SKM-1 treated with dmso at 0.1 percent for 144 hours (cell line): Measurements from ENCODE around the gene CNPY1.
"Not testable (repeated sequence)": the region's sequence is repeated elsewhere in the genome, so short reads cannot be mapped to it uniquely, and the experiment has no call there.

Experiments used
- DNase-seq: peaks from one replicate; lab custom pipeline; 2025; ENCODE audit not compliant: unreplicated experiment; lab: John Stamatoyannopoulos, UW

Gene CNPY1

DNA sequence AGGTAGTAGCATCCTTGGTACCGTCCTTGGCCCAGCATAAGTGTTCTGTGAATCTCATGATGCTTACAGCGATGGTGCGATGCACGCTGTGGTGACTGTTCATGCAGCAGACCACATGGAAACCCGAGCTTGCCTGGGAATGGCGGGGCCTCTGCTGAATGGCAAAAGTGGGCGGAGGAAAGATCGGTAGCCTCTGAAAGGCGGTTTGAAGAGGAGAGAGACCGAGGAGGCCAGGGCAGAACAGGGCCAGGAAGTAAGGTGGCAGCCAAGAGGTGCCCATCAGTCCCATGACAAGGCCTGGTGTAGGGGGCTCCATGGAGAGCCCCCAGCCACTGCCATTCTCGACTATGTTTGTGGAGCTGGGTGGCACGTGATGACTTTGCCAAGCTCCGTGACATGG lies 33.2 kb upstream of the CNPY1 start:
- DNase-seq, result no peak

DNA sequence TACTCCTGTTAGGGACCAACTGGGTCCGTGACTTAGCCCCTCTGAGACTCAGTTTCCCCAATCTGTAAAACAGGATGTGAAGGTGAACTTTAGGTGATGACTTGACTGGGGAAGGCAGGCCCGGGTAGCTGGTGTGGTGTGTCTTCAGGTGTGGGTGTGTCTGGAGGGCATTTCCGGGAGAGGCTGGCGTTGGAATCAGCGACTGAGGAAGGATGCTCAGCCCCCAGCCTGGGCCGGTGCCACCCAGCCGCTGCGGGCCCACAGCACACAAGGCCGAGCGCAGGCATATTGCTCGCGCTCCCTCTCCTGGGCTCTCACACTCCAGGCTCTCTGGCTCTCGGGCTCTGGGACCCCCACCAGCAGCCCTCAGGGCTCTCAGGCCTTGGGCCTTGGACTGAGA lies 31.7 kb upstream of the CNPY1 start:
- no peak for DNase-seq

DNA sequence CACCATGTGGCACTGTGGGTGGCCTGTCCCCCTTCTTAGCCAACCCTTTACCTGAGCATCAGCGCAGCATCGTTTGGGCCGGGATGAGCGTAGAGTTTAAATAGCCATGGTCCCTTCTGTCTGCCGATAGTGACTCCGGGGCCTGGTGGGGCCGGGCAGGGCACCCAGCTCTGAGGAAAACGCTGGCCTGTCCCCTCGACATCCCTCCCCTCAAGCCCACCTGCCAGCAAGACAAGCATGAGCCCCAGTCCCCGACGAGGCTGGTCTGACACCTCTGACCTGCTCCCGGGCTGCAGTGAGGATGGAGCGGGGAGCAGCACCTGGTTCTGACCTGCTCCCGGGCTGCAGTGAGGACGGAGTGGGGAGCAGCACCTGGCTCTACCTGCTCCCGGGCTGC lies 31.1 kb upstream of the CNPY1 start:
- DNase-seq, result no peak

DNA sequence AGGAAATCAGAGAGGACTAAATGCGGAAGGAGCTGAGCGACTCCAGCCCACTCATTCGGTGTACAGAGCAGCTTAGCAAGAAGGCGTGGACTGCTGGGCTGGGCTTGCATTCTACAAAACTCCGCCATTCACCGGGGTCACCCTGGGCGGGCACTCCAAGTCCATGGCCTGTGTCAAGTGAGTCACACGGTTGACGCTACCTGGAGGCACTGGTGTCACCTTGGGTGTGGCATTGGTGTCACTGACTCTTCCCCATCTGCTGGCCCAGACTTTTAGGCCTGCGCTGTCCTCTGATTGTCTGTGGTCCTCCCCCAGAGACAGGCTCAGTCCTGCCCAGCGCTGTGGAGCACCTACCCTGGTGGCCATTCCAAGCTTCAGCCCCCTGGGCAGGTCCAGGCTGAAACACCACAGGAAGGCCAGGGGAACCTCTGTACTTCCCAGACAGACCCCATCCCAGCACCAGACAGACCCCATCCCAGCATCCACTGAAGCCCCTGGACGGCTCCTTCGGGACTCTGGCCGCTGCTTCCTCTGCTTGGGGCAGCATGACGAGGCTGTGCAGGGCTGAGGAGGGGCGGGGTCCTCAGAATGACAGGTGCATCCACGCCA lies 30.6 kb upstream of the CNPY1 start:
- no peak for DNase-seq

DNA sequence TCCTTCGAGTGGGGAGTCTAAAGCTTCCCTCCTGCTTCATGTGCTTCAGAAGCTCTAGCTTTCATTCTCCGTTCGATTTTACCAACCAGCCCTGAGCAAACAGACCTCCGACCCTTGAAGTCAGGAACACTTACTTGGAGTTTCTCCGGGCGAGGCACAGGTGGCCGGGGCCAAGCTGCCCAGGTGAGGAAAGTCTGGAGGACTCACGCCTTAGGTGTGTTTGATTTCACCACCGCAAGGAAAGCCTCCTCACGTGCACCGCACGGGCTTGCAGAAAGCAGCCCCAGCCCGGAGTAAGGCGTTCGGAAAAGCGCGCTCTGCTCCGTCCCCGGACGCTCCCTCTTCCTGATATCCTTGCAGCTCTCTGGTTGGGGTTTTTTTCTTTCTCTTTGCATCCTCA lies 30.1 kb upstream of the CNPY1 start:
- DNase-seq, result no peak

DNA sequence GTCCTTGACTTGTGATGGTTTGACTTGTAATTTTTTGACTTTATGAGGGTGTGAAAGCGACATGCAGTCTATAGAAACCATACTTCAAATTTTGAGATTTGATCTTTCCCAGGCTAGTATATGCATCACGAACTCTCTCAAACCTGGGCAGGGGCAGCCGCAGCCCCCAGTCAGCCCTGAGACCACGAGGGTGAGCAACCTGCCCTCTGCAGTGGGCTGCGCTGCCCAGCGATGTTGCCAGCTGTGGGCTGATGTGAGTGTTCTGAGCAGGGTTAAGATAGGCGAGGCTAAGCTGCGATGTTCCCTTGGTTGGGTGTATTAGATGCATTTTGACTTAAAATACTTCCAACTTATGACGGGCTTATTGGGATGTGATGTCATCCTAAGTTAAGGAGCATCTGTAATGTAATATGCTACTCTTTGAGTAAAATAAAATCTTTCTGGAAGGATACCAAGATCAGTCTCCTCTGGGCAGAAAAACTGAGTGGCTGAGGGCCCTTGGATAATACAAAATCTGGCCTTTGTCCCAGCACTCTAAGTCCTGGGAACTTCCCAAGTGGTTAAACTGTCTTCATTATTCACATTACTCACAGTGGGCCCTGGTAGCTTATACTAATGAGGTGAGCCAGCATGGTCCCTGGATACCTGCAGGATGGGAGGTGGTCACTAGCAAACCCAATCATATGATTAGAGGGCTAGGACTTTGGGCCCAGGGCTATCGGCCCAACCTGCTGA lies 28.4 kb upstream of the CNPY1 start:
- DNase-seq, result no peak

DNA sequence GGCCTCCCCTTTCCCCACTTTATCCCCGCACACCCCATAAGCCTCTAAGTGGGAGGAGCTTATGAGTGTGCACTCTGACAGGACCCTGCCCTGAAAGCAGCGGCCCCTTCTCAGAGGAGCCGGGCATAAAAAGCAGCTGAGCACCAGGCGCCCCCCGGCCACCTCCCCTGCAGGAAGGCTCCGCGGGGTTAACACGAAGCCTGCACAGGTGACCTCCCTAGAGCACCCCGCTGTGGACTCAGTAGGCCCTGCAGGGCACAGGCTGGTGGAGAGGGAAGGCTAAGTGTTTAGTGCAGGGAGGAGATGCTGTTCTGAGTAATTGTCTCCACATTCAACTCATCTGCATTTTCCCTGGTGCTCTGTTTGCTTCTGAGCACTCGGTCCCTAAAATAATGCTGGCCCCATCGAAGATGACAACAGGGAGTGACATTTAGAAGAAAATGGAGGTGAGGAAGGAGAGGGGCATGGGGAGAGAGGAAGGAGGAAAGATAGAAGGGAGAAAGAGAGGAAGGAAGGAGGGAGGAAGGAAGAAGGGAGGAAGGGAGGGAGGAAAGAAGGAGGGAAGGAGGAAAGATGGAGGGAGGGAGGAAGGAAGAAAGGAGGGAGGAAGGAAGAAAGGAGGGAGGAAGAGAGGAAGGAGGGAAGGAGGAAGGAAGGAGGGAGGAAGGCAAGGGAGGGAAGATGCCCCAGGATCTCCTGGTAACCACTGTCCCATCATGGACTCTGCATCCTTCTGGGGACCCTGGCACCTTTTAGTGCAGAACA lies 25.4 kb upstream of the CNPY1 start:
- no peak for DNase-seq

DNA sequence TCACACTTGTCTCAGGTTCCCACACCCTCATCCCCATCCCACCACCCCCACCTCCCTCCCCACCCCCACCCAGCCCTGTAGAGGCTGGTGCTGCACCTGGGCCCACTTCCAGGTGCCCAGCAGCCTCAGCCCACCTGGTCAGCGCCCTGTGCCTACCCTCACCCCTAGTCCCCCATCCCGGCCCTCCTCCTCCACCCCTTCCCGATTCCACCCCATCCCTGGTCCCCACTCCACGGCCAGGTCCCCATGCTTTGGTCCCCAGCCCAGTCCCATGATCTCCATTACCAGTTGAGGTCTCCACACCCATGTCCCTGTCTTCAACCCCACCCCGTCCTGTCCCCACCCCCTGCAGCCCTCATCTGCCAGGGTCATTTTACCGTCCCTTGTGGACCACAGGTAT lies 24.6 kb upstream of the CNPY1 start:
- no peak for DNase-seq

DNA sequence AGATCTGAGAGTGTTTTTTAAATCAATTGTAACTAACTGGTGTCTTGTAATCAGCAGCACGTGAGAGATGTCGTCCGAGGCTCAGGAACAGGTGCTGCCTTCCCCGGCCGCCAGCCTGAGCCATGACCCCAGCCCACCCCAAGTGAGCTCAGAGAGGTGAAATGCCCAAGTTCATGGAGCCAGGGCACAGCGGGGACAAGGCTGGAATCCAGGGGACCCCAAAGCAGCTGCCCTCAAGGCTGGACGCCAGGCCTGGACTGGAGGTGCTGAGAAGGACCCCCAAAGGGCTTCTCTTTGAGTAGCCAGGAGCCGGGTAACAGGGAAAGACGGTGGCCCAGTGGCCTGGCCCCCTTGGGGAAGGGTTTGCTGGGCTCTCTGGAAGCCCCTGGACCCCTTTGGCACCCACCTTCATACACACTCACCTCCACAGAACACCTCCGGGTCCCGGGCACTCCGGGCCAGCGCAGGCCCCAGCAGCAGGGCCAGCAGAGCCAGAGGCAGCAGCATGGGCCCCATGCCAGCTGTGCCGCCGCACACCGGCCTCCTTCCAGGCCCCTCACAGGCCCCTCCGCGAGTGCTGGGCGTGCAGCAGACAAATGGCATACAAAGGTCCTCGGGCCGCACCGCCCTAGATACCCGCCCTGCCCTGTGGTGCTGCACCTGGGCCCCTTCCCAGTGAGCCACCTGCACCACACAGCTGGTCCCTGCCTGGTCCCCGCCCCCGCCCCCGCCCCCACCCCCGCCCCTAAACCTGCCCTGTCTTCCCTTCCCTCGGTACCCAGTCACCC lies 24.0 kb upstream of the CNPY1 start:
- no peak for DNase-seq

DNA sequence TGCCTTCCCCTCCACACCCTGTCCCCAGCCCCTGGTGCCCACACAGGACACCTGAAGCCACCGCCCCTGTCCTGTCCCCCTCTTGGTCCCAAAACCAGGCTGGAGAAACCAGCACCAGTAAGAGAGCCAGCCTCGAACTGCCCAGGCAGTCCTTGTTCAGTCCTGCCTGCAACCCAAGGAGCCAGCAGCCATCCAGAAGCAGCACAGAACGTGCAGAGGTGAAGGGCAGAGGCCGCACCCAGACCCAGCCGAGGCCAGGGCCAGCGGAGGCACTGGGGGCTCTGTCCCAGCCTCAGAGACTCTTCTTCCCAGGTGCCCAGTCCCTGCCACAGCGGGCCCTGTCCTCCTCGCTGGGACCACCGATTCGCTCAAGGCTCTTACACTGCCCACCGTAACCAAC lies 23.3 kb upstream of the CNPY1 start:
- DNase-seq, result no peak

DNA sequence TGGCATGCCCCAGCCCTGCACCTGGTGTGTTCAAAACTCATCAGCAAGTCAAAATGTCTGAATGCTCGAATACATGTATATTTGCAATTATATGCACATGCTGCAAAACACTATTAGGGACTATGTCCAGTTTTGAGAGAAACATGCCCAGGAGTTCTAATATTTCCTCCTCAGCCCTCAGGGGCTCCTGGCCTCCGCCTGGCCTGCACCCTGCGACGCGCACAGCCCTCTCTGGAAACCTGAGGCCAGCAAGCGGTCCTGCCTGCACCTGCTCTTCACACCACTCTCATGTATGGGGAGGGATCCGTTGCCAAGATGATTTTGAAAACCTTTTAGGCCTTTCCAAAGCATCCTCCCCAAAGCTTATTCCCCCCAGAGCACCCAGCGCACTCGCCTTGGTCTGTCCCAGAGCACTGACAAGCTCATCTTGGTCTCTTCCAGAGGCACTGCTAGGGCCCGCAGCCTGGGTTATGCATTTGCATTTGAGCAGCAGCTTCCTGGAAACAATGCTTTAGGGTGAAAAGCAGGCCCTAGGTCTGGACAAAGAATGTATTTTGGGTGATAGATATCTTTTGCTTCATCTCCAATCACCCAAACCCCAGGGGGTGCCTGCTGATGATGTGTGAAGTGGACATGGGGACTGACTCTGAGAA lies 22.6 kb upstream of the CNPY1 start:
- DNase-seq, result no peak

DNA sequence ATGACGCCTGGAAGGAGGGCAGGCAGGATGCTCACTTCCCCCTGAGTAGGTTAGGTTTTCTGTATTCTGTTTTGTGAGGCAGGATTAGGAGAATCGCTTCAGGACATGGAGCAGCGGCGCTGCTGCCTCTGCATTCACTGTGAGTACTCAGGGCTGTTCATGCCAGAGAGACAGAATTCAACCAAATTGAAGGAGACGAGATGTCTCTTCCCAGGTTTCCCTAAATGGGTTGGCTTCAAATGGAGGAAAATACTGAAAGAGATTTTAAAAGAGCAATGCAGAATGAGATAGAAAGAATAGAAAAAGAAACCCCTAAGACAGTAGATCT lies 21.9 kb upstream of the CNPY1 start:
- DNase-seq, result no peak

DNA sequence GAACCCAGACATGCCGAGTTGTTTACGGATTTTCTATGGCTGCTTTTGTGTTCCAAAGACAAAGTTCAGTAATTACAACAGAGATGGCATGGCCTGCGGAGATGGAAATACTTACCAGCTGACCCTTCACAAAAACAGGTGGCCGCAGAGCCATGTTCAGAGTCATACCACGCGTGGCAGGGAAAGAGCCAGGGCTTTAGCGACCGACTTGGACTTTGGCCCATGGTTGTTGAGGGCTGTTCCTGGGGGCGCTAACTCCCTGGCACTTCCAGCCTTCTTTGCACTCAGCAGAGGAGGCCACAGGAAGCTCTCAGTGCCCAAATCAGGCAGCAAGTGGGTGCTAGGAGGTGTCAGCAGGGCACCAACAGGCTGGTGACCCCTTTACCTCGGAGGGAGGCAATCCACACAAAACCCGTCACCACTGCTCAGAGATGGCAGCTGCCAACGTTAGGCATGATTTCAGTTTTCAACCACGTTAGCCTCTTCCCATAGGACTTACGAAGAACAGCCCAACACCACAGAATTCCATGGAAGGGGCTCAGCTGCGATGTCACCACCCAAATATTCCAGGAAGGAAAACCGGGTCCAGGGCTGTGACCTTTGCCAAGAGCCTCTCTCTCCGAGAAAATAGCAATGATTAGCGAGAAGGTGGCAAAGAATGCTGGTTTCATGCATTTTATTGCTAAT lies 21.4 kb upstream of the CNPY1 start:
- no peak for DNase-seq

DNA sequence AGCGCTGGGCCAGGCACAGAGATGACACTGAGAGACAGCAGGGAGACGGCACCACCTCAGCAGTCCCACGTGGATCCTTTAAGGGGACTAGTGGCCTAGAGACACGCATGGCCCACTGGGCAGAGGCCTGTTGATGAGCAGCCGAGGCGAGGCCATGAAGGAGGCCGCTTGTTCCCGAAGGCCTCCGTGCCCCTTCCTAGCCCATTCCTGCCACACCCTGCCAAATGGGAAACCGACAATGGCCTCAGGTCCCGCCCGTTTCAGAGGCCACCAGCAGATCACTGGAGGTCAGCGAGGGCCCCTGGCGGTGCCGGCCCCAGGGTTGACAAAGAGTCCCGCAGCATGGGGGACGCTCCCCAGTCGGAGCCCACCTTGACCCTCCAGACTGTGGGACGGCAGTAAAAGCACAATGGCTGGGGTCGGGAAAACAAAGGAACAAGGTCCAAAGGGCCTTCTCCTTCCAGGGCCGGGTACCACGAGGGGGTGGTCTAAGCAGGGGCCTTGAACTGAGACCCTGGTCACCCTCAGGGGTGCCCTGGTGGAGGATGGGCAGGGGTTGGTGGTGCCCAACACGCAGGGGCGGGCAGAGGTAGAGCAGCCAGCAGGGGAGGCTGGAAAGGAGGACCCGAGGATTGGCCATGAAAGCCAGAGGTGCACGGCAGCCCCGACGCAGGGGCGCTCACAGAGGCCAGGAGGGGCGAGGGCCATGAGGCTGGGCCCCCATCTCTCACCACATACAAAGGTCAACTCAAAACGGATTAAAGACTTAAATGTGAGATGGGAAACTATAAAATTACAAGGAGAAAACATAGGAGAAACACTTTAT lies 19.9 kb upstream of the CNPY1 start:
- DNase-seq, result no peak

DNA sequence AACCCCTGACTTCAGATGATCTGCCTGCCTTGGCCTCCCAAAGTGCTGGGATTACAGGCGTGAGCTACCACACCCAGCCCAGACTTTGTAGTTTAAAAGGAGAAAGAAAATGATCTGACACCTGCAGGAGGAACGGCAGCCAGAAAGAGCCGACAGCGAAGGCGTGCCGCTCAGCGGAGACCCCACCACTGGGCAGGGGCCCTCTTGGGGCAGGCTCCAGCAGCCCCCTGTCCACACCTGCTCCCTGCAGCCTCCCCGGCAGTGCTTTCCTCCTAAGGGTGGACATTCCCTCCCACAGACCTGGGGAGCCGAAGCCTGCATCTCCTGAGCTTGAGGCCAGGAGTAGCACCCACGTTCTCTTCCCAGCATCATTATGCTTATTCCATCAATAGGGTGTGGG lies 19.2 kb upstream of the CNPY1 start:
- no peak for DNase-seq

DNA sequence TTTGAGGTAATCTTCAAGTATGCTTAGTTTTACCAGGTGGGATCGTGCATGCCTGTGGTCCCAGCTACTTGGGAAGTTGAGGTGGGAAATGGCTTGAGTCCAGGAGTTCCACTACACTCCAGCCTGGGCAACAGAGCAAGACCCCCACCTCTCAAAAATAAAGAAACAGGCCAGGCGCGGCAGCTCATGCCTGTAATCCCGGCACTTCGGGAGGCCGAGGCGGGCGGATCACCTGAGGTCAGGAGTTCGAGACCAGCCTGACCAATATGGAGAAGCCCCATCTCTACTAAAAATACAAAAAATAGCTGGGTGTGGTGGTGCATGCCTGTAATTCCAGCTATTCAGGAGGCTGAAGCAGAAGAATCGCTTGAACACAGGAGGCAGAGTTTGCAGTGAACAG lies 16.6 kb upstream of the CNPY1 start:
- not testable (repeated sequence) for DNase-seq

DNA sequence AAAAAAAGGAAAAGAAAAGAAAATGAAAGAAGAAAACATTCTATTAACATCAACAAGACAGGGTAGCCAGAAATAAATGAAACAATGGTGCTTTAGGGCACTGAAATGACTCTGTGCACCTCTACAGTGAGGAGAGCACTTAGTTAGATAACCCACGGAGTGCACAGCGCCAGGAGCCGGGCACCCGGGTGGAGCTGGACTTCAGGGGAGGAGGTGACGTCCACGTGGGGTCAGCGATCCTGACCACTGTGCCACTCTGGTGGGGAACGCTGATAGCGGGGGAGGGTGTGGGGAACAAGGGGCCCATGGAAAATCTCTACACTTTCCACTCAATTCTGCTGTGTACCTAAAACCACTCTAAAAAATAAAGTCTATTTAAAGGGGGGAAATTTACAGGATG lies 15.7 kb upstream of the CNPY1 start:
- no peak for DNase-seq

DNA sequence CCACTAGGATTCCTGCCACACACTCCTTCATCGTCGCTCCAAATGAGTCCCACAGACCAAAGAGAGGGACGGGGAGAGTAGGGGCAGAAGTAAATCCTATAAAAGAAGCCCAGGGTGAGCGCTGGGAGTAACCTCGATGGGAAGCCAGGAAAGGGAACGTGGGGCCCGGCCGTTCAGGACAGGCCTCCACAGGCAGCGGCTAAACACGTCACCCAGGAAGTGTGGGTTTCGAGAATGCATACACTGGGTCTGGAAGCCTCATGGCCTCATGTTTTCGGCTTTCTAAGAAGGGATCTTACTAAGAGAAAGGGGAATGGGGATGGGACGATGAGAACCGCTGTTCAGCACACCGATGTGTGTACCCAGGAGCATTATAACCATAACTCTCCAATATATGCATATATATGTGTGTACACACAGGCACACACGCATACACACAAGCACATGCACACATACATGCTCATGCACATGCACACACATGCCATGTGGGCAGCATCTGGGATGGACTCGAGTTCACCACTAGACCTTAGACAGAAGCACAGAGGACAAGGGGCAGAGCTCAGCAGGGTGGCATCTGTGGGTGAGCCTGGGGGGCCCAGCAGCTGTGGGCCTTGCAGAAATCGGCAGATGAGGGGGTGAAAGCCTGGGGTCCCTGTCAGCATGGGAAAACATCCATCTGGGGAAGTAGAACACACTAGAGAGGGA lies 14.8 kb upstream of the CNPY1 start:
- DNase-seq, result no peak

DNA sequence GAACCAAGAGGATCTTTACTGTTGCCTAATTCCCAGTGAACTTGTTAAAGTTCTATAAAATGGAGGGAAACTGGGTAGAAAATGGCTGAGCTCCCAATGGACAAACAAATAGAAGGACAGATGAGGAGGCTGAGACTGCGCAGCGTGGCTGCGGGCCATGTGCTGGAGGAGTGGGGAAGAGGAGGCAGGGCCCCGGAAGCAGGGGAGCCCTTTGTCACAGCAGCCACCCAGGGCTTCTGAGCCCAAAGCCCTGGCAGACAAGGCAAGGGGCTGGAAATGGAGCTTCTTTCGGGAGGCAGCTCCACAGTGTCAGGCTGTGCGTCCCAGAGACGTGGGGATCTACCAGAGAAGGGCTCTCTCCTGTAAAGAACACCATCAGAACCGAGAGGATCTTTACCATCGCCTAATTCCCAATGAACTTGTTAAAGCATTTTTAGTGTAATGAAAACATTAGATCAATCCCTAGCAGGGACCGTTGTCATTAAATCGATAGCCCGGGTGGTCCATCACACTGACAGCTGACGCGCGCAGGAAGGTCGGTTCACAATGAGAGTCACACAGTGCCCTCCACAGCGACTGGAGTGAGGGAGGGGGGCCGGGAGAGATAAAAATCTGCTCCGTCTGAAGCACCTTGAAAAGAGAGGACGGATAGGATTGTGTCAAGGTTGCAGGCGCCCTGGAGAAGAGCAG lies 14.0 kb upstream of the CNPY1 start:
- DNase-seq, result no peak
